ENCODE measurements around the gene ACKR2. TPM values are rescaled to one million over a fixed set of nuclear protein-coding genes. Genes with fewer than 3 reads are reported as not detected.
A peak's percentile ranks its signal among the peaks of the same experiment; 100 is the strongest.

ACKR2 gene
- total and polyA plus RNA-seq, 4 donors, result 1.1 to 5.7 (median 3.5) TPM

- Histone ChIP-seq H3K27me3 (ENCODE audit: control insufficient read depth in 3 of 3, insufficient read depth in 3 of 3, low read length in 2 of 3) (no peaks in the 10 kb centered on the region), H3K36me3 (ENCODE audit: control insufficient read depth in 4 of 4, insufficient read depth in 4 of 4, low read length in 4 of 4) (no peaks in the 10 kb centered on the region), H3K9me3 (ENCODE audit: control insufficient read depth in 4 of 4, insufficient read depth in 3 of 4, low read length in 3 of 4) (no peaks in the 10 kb centered on the region), H3K4me1 (ENCODE audit: control insufficient read depth in 5 of 5, insufficient read depth in 5 of 5, low read length in 5 of 5) (no peaks in the 10 kb centered on the region), H3K4me3 (no peak overlapping the region), H3K9ac (ENCODE audit: insufficient read depth in 1 of 2, low read length in 2 of 2) (no peak overlapping the region), H3K27ac (ENCODE audit: low read depth in 1 of 2, low read length in 1 of 2) (no peak overlapping the region)
- ATAC-seq (ENCODE audit: insufficient read depth, low FRiP score) (no peak), DNase-seq (no peak)
- TF ChIP-seq, protein P1, sequence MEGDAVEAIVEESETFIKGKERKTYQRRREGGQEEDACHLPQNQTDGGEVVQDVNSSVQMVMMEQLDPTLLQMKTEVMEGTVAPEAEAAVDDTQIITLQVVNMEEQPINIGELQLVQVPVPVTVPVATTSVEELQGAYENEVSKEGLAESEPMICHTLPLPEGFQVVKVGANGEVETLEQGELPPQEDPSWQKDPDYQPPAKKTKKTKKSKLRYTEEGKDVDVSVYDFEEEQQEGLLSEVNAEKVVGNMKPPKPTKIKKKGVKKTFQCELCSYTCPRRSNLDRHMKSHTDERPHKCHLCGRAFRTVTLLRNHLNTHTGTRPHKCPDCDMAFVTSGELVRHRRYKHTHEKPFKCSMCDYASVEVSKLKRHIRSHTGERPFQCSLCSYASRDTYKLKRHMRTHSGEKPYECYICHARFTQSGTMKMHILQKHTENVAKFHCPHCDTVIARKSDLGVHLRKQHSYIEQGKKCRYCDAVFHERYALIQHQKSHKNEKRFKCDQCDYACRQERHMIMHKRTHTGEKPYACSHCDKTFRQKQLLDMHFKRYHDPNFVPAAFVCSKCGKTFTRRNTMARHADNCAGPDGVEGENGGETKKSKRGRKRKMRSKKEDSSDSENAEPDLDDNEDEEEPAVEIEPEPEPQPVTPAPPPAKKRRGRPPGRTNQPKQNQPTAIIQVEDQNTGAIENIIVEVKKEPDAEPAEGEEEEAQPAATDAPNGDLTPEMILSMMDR (IDR thresholded peaks at IDR 0.05; ENCODE audit: control extremely low read depth, extremely low read depth), result no peak
Observed at GRCh38 chr3:42898896-42899675, 89.8 kb downstream of the ACKR2 start.

GRCh38 chr3:42900226-42901072 lies 91.2 kb downstream of the ACKR2 start:
- WGBS, 2 donors, result 79 to 88% methylated on average over 8 of the region's 8 CpGs
- Histone ChIP-seq H3K36me3 (ENCODE audit: control insufficient read depth in 4 of 4, insufficient read depth in 4 of 4, low read length in 4 of 4) (no peaks in the 10 kb centered on the region), H3K4me1 (ENCODE audit: control insufficient read depth in 5 of 5, insufficient read depth in 5 of 5, low read length in 5 of 5) (peaks cover 0 to under 1% (median 0%) of the 10 kb centered on the region in 5 donors), H3K27ac (ENCODE audit: low read depth in 1 of 2, low read length in 1 of 2) (no peak overlapping the region), H3K4me3 (no peak overlapping the region), H3K9ac (ENCODE audit: insufficient read depth in 1 of 2, low read length in 2 of 2) (no peak overlapping the region), H3K27me3 (ENCODE audit: control insufficient read depth in 3 of 3, insufficient read depth in 3 of 3, low read length in 2 of 3) (no peaks in the 10 kb centered on the region), H3K9me3 (ENCODE audit: control insufficient read depth in 4 of 4, insufficient read depth in 3 of 4, low read length in 3 of 4) (no peaks in the 10 kb centered on the region)
- TF ChIP-seq, protein P1 (IDR thresholded peaks at IDR 0.05; ENCODE audit: control extremely low read depth, extremely low read depth), result no peak
- ATAC-seq (ENCODE audit: insufficient read depth, low FRiP score) (no peak), DNase-seq (peak in 2 of 3 donors; percentile 16 to 29)

GRCh38 chr3:42901073-42901415 lies 91.8 kb downstream of the ACKR2 start:
- H3K9me3 ChIP-seq (ENCODE audit: control insufficient read depth in 4 of 4, insufficient read depth in 3 of 4, low read length in 3 of 4), result no peaks in the 10 kb centered on the region
- H3K36me3 ChIP-seq (ENCODE audit: control insufficient read depth in 4 of 4, insufficient read depth in 4 of 4, low read length in 4 of 4), result no peaks in the 10 kb centered on the region
- no peak for ATAC-seq (ENCODE audit: insufficient read depth, low FRiP score)
- H3K4me3 ChIP-seq, result no peak overlapping the region
- H3K4me1 ChIP-seq (ENCODE audit: control insufficient read depth in 5 of 5, insufficient read depth in 5 of 5, low read length in 5 of 5), result peaks cover 0 to 4% (median 0%) of the 10 kb centered on the region in 5 donors
- DNase-seq, result no peak
- no peaks in the 10 kb centered on the region for H3K27me3 ChIP-seq (ENCODE audit: control insufficient read depth in 3 of 3, insufficient read depth in 3 of 3, low read length in 2 of 3)
- TF ChIP-seq, protein P1 (IDR thresholded peaks at IDR 0.05; ENCODE audit: control extremely low read depth, extremely low read depth), result no peak
- 61 to 73% methylated on average over 3 of the region's 3 CpGs for WGBS, 2 donors
- no peak overlapping the region for H3K27ac ChIP-seq (ENCODE audit: low read depth in 1 of 2, low read length in 1 of 2)
- H3K9ac ChIP-seq (ENCODE audit: insufficient read depth in 1 of 2, low read length in 2 of 2), result no peak overlapping the region

All from lung (tissue), 12 donors.